Posterior cingulate gyrus (tissue), 11 donors: Measurements from ENCODE around the gene SIGLEC7.

Experiments
- DNase-seq, 10 donors: peaks; one replicate each; pipeline versions ENCODE4 v3.0.0 to v3.0.0-alpha.2; 2020 to 2021; ENCODE audit warnings: mixed read lengths in 3 of 10
- intact Hi-C: fragments of 100-400 bp; cut with DNase I; formaldehyde crosslinking; loops from one replicate; pipeline ENCODE4 v1.15.1; 2023

SIGLEC7 gene

DNA sequence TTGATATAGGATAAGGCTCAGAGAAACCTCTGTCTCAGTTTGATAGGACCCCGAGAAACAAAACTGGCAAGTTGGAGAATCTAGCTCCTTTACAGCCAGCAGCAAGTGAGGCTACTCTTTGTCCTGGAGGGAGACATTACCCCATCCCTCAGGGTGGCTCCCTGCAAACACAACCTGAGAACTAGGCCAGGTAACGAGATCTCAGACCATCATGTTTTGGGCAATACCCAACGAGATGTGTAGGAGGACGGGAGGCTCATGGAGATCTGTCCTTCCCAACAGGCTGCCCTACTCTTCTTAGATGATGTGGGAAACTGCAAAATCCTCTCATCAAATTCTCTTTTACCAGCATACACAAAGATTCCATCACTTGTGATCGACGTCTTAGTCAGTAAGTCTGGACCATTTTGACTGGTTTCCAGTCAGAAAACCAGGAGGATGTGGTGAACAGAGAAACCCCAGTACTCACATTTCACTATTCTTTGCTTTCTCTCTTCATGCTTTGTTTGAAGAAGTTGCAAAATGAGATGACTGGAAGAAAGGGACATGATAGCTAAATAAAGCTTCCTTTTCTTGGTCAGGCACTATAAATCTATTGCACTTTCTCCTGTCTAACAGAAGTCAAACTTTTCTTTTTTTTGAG, 27.9 kb upstream of the SIGLEC7 start:
- no peak for DNase-seq
- intact Hi-C loops, result no loop called here

DNA sequence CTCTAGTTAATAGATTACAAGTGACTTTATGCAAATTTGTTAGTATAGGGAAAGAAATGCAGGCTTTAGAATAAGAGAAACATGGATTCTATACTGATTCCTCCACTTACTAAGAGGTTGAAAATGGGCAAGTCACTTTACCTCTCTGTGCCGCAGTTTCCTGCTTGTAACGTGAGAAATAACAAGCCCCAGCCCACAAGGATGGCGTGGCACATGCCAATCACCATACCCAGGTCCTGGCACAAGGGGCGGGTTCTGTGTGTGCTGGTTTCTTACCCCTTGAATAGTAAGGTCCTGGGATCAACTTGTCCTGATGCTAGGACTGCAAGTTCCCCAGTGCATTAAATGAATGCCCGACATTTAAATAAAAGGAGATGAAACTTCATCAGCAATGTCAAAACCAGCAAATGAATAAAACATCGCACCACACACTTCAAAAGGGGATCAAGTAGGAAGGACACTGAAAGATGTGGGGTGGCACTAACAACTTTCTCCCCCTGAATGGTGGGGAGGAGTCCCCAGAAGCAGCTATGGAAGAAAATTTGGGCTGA, 25.3 kb upstream of the SIGLEC7 start:
- intact Hi-C loops, result no loop called here
- peak in 1 of 10 donors; percentile 21 for DNase-seq

DNA sequence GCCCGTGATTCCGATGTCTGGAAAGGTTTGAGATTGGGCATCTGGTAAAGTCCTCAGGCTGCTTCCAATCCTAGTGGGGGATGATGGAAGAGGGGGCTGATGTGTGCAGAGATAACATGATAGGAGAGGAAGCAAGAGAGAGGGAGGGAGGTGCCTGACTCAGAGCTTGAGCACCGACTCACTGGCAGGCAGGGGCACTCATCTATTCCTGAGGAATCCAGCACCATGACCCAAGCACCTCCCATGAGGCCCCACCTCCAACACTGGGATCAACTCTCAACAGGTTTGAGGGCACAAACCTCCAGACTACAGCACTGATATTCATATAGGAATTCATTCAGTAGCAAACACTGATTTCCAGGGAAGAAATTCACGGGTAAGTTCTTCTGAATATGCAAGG, 23.0 kb upstream of the SIGLEC7 start:
- peak in 1 of 10 donors; percentile 8 for DNase-seq
- intact Hi-C loops, result no loop called here

DNA sequence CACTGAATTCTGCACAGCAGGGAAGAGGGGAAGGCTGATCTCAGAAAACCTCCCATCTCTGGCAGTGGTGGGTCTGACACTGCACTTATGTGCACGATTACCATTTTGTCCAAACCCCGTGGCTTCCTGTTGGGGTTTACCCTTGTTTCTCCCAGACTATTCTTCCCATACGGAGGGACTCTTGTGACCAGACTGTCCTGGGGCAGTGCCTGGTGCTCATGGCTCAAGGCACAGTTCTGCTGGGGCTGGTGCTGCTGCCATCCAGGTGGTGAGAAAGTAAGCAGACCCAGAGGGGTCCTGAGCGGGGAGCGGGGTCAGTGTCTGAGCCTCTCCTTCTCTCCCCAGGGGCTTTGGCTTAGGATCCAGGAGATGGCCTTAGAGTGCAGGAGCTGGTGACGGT, 22.5 kb upstream of the SIGLEC7 start:
- intact Hi-C loops, result no loop called here
- peak in 1 of 10 donors; percentile 59 for DNase-seq

DNA sequence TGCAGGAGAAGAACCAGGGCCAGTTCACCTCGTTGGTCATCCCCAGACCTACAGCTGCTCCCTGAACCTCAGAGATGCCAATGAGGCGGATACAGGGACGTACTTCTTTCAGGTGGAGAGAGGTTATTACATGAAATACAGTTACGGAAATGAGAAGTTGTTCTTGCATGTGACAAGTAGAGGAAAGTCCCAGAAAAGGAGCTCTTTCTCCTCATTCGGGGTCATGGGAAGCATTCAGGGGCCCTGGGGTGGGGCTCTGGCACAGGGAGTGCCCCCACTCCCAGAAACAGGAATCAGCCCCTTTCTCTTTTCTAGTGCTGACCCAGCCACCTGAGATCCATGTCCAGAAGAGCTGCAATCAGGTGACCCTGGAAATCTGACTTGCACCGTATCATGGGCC, 21.9 kb upstream of the SIGLEC7 start:
- DNase-seq, result peak in 1 of 10 donors; percentile 16
- intact Hi-C loops, result no loop called here

DNA sequence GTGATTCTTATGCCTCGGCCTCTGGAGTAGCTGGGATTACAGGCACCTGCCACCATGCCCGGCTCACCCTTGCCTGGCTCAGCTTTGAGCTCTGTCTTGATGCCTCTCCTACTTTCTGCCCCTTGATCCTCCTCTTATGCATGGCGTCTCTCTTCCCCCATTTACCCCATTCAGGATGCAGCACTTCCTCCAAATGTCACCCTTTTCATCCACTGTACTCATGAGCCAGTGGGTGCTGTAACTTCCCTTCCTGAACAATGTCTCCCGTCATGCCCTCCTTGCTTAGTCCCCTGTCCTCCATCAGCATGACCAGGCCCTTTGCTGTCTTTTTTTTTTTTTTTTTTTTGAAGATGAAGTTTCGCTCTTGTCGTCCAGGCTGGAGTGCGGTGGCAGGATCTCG, 20.8 kb upstream of the SIGLEC7 start:
- intact Hi-C loops, result no loop called here
- peak in 1 of 10 donors; percentile 44 for DNase-seq

DNA sequence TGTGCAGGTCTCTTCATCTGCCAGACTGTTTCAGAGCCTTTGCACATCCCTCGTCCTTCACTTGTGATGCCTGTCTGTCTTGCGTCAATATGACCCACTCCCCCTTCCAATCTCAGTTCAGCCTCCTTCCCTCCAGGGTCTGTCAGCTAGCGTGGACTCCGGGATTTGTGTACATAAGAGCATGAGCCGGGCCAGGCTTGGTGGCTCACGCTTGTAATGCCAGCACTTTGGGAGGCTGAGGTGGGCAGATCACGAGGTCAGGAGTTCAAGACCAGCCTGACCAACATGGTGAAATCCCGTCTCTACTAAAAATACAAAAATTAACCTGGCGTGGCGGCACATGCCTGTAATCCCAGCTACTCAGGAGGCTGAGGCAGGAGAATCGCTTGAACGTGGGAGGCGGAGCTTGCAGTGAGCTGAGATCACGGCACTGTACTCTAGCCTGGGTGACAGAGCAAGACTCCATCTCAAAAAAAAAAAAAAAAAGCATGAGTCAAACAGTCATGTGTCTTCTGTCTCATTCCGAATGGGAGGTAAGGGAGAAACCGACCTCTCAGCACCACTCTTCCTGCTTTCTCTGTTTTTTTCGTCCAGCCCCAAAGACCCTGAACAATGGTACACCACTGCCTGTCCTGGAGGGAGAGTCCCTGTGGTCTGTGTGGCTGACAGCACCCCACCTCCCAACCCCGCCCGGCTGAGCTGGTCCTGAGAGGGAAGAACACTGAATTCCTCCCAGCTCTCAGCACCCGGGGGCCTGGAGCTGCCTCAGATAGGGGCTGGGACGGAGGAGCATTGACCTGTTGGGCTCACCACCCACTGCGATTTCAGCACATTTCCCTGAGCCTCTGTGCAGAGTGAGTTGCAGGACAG, 19.8 kb upstream of the SIGLEC7 start:
- intact Hi-C loops, result no loop called here
- peak in 1 of 10 donors; percentile 73 for DNase-seq

DNA sequence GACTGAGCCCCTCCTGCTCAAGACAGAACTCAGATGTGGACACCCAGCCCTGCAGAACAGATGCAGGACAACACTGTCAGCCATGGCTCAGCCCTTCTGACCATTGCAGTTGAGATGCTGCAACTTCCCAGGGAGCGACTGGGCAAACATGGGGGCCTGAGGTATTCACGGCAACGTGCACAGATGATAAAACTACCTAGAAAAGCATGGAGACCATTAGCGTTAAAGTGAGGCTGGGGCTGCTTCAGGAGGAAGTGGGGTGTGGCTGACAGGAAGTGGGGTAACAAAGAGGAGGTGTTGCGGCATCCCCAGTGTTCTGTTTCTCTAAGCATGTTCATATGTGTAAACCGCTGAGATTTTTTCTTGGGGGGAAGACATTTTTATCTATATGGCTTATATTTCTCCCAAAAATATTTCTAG, 18.7 kb upstream of the SIGLEC7 start:
- DNase-seq, result peak in 1 of 10 donors; percentile 43
- intact Hi-C loops, result no loop called here

DNA sequence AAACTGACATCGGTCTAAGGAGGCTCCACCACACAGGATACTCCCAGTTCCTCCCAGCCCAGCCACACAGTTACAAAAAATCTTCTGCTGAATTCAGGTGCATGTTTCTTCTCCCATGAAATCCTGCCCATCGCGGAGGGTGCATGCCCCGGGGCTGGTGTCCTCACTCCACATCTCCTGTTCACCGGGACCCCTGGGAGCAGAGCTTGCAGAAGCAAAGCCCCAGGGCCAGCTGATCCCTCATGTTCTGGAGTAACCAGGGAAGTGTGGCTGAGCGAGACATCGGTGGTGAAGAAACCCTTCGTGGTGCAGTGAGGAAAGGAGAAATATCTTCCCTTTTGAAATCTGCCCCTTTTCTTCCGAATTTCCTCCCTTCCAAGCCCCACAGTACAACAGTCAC, 18.3 kb upstream of the SIGLEC7 start:
- intact Hi-C loops, result no loop called here
- peak in 1 of 10 donors; percentile 55 for DNase-seq

DNA sequence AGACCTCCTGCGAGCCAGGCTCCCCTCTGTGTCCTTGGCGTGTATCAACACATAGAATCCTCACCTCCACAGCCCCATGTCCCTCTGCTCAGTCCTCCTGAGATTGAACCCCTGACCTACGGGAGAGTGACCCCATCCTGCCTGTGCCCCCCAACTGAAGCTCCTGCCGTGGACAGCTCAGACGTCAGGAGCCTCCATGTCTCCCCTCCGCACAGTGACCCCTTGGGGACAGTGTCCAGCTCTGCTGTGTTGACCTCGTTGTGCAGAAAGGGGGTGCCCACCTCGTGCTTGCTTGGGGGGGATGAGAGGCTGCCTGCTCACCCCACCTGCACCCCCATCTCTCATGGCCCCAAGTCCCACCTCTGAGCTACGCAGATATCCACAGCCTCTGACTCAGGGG, 17.9 kb upstream of the SIGLEC7 start:
- intact Hi-C loops, result no loop called here
- DNase-seq, result peak in 1 of 10 donors; percentile 12

DNA sequence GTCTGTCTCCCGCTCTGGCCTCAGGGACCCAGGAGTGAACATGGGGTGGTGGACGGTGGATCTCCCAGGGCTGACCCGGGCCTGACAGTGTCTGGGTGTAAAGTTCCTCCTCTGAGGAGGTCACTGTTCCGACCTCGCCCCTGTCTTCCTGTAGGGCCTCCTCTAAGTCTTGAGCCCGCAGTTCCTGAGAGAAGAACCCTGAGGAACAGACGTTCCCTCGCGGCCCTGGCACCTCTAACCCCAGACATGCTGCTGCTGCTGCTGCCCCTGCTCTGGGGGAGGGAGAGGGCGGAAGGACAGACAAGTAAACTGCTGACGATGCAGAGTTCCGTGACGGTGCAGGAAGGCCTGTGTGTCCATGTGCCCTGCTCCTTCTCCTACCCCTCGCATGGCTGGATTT, 17.4 kb upstream of the SIGLEC7 start, which contains the start of gene SIGLEC9:
TSS of gene SIGLEC9 (plus strand) at position 178 of the 400 bp plus-strand sequence. CDS start at position 247, 69 bp downstream.
- DNase-seq, result peak in 1 of 10 donors; percentile 85
- intact Hi-C loops, result no loop called here

DNA sequence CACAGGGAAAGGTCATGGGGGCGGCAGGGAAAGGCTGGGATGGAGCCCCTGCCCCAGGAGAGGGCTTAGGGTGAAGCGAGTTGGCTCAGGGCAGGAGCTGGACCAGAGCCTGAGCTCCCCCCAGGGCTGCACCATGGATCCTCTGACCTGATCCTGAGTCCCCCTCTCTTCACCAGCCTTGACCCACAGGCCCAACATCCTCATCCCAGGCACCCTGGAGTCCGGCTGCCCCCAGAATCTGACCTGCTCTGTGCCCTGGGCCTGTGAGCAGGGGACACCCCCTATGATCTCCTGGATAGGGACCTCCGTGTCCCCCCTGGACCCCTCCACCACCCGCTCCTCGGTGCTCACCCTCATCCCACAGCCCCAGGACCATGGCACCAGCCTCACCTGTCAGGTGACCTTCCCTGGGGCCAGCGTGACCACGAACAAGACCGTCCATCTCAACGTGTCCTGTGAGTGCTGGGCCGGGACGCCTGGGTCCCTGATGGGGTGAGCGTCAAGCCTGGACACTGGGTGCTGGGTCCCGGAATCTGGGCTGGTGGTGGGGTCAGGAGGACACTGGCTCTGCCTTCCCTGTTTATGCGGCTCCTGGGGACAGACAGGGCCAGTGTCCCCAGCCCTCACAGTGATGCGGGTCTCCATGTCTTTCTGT, 16.6 kb upstream of the SIGLEC7 start:
- intact Hi-C loops, result no loop called here
- peak in 1 of 10 donors; percentile 75 for DNase-seq

DNA sequence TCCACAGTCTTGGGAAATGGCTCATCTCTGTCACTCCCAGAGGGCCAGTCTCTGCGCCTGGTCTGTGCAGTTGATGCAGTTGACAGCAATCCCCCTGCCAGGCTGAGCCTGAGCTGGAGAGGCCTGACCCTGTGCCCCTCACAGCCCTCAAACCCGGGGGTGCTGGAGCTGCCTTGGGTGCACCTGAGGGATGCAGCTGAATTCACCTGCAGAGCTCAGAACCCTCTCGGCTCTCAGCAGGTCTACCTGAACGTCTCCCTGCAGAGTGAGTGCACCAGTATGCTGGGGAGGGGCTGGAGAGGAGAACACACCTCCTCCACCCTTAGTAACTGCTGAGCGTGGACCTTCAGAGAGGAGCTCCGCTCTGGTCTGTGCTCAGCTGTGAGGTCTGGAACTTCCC, 15.1 kb upstream of the SIGLEC7 start:
- intact Hi-C loops, result no loop called here
- peak in 1 of 10 donors; percentile 67 for DNase-seq

DNA sequence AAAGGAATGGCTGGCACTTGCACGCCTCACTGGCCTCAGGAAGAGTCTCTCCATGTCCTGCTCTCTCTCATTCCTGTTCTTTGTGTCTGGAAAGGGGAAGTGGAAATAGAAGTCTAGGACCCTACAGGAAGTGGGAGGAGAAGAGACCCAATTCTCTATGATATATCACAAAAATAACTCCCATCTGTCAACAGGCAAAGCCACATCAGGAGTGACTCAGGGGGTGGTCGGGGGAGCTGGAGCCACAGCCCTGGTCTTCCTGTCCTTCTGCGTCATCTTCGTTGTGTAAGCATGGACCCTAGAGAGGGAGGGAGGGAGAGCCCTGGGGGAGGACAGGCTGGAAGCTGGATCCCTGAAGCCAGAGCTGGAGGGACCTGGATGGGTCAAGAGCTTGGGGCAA, 14.3 kb upstream of the SIGLEC7 start:
- DNase-seq, result peak in 1 of 10 donors; percentile 77

DNA sequence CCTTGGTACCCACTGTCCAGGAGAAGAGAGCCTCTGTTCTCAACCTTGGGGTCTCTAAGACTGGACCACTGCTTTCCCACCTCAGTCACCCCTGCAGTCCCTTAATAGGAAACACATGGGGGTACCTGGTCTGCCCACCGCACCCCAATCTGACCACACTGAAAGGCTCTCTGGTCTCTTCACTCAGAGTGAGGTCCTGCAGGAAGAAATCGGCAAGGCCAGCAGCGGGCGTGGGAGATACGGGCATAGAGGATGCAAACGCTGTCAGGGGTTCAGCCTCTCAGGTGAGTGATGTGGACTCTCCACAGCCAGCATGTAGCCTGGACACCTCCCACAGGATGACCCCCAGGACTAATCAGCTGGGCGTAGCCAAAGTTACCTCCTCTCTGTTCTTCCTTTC, 13.9 kb upstream of the SIGLEC7 start:
- peak in 1 of 10 donors; percentile 48 for DNase-seq
- intact Hi-C loops, result no loop called here

More for the DNA sequence above, 14.3 kb upstream of the SIGLEC7 start:
- intact Hi-C loops, result no loop called here

DNA sequence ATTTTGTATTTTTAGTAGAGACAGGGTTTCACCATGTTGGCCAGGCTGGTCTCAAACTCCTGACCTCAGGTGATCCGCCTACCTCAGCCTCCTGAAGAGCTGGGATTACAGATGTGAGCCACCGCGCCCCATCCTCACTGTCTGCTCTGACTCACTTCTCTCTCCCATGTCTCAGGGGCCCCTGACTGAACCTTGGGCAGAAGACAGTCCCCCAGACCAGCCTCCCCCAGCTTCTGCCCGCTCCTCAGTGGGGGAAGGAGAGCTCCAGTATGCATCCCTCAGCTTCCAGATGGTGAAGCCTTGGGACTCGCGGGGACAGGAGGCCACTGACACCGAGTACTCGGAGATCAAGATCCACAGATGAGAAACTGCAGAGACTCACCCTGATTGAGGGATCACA, 12.4 kb upstream of the SIGLEC7 start:
- intact Hi-C loops, result no loop called here
- DNase-seq, result peak in 1 of 10 donors; percentile 31

DNA sequence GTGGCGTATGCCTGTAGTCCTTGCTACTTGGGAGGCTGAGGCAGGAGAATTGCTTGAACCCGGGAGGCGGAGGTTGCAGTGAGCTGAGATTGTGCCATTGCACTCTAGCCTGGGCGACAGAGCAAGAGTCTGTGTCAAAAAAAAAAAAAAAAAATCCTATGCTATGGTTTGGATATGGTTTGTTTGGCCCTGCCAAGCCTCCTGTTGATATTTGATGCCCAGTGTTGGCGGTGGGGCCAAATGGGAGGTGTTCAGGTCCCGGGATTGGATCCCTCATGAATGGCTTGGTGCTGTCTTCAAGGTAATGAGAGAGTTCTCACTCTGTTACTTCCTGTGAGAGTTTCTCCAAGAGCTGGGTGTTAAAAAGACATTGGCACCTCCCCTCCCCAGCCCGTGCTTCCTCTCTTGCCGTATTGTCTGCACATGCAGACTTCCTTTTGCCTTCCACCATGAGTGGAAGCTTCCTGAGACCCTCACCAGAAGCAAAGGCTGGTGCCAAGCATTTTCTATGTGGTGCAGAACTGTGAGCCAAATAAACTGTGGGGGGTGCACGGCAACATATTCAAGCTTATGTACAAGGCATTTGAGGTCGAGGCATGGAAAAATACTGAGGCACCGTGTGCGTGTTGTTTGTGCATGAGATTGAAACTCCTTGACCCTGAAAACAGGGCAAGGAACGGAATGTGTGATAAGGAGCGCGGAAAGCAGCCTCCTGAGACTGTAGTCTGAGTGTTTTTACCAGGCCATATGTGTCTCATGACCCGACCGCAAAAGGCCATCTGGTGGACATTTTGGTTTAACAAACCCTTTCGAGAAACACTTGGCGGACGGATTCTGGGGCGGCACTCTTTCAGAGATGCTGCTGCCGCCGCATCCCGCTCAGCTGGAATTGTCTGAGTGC, 10.1 kb upstream of the SIGLEC7 start:
- DNase-seq, result peak in 2 of 10 donors; percentile 32 to 74
- intact Hi-C loops, result no loop called here

DNA sequence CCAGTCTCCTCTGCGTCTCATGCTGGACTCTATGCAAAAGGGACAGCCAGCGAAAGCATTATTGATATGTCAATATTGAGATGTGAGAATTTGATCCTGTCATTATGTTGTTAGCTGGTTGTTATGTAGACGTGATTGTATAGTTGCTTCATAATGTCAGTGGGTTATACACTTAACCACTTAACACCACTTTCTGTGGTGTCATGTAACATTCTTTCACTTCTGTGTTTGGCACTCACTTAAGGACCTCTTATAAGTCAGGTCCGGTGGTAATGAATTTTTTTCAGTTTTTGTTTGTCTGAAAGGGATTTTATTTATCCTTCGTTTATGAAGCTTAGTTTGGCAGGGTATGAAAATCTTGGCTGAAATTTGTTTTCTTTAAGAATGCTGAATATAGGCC, 7.1 kb upstream of the SIGLEC7 start:
- no peak for DNase-seq

DNA sequence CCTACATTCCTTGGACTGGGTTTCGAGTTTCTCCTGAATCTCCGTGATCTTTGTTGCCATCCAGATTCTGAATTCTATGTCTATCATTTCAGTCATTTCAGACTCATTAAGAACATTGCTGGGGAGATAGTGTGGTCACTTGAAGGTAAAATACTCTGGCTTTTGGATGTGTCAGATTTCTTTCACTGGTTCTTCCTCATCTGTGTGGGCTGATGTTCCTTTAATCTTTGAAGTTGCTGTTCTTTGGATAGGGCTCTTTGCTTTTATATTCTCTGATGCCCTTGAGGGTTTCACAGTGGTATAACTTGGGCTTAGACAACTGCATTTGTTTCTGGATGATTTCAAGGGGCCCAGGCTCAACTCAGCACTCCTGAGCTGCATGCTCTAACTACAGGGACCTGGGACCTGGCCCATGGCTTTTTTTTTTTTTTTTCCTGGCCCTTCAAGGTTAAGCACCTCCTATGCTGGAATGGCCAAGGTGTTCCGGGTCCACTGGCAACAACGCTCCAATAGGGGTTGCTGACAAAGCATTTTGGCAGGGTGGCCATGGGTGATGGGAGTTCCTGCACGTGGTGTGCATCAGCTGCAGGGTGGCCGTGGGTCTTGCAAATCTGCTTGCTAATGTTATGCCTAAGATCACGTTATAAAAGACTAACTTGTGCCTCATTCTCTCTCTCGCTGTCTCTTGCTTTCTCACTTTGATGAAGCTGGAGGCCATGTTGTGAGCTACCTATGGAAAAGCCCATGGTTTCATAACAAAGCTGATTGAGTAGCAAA, 5.9 kb upstream of the SIGLEC7 start:
- intact Hi-C loops, result no loop called here

More for the DNA sequence above, 7.1 kb upstream of the SIGLEC7 start:
- intact Hi-C loops, result no loop called here

More for the DNA sequence above, 5.9 kb upstream of the SIGLEC7 start:
- peak in 1 of 10 donors; percentile 65 for DNase-seq
